ENCODE data around the gene SEC61B.
A peak's percentile ranks its signal among the peaks of the same experiment; 100 is the strongest.

The SEC61B gene

DNA sequence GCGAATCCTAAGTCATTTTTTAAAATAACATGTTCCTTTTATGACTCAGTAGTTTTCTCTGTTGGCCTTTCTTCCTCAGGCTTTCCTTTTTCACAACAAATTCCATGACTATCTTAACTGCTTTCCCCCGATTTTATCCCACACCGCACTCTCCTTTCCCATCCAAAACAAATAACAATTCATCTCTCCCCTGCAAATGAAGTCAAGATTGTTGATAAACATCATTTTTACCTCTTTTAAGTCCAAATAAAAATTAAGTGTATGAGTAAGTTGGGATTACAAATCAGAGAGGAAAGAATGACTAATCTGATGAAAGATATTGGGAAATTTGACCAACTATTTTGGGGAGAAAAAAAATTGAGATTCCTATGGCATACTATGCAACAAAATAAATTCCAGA lies 47.3 kb downstream of the SEC61B start:
- H3K27ac Mint-ChIP-seq, result no peak overlapping the region

DNA sequence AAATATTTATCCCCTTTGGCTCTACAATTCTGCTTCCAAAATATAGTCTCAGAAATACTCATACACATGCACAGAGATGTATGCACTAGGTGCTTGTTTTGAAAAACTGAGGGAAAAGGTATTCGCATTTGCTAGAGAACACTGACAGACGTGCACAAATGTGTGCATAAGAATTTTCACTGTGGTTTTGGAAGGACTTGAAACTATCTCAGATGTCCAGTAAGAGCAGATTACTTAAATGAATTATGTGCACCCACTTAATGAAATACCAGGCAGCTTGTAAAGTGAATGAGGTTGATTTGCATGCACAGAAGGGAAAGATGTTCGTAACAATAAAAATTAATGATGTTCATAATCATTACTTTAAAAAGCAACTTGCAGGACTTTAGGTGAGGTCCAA lies 48.4 kb downstream of the SEC61B start:
- Mint-ChIP-seq H3K27me3 (ENCODE audit: low read depth) (no peaks in the 10 kb centered on the region), H3K36me3 (ENCODE audit: low read depth) (no peaks in the 10 kb centered on the region), H3K4me3 (no peak overlapping the region), H3K9me3 (no peaks in the 10 kb centered on the region), H3K27ac (no peak overlapping the region), H3K4me1 (peaks cover 3% of the 10 kb centered on the region)
- TF ChIP-seq CTCF (IDR thresholded peaks at IDR 0.05; ENCODE audit: unreplicated experiment in 3 of 3), result no peak

More for the DNA sequence above, 47.3 kb downstream of the SEC61B start:
- H3K4me1 Mint-ChIP-seq, result peaks cover 3% of the 10 kb centered on the region
- TF ChIP-seq CTCF (IDR thresholded peaks at IDR 0.05; ENCODE audit: unreplicated experiment in 3 of 3), result no peak
- no peaks in the 10 kb centered on the region for H3K9me3 Mint-ChIP-seq
- no peaks in the 10 kb centered on the region for H3K36me3 Mint-ChIP-seq (ENCODE audit: low read depth)
- no peak overlapping the region for H3K4me3 Mint-ChIP-seq
- H3K27me3 Mint-ChIP-seq (ENCODE audit: low read depth), result no peaks in the 10 kb centered on the region

DNA sequence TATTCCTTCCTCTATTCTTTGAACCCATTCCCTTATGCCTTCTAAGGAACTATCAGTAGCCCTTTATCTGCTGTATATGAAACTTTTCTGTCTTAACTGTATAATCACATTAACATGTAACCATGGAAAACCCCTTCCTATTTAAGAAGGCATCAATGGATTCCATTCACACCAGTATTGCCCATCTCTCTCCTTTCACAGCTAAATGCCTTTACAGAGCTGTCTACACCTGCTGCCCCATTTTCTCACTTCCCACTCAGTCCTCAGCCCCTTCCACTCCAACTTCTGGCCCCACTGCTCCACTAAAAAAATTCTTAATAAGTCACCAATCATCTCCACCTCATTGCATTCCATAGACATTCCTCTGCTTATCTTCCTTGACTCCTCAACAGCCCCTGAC lies 50.8 kb downstream of the SEC61B start:
- Mint-ChIP-seq H3K27me3 (ENCODE audit: low read depth) (no peaks in the 10 kb centered on the region), H3K36me3 (ENCODE audit: low read depth) (no peaks in the 10 kb centered on the region), H3K9me3 (no peaks in the 10 kb centered on the region), H3K4me3 (no peak overlapping the region), H3K4me1 (no peaks in the 10 kb centered on the region), H3K27ac (peak overlapping the region in 2 of 3 experiments; percentile 24 to 32)
- no peak for TF ChIP-seq CTCF (IDR thresholded peaks at IDR 0.05; ENCODE audit: unreplicated experiment in 3 of 3)

DNA sequence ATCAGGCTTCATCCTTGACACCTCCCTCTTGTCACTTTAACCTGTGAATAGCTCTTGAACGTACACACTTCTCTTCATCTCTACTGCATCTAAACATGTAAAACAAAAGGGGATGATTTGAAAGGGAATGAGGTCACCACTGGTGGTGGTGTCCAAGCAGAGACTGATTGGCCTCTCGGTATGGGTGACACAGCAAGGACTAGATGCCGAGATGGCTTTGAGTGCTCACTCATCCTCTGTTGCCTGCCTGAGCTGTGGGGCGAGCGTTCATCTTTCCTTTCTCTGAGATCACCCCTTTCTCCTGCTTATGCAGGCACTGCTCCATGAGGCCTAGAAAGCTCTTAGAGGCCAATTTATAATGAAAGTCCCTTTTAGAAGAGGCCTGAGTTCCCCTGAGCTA lies 51.9 kb downstream of the SEC61B start:
- Mint-ChIP-seq H3K27ac (no peak overlapping the region), H3K36me3 (ENCODE audit: low read depth) (no peaks in the 10 kb centered on the region), H3K4me1 (no peaks in the 10 kb centered on the region), H3K27me3 (ENCODE audit: low read depth) (no peaks in the 10 kb centered on the region), H3K4me3 (no peak overlapping the region), H3K9me3 (no peaks in the 10 kb centered on the region)
- TF ChIP-seq CTCF (IDR thresholded peaks at IDR 0.05; ENCODE audit: unreplicated experiment in 3 of 3), result no peak

- no peak for TF ChIP-seq CTCF (IDR thresholded peaks at IDR 0.05; ENCODE audit: unreplicated experiment in 3 of 3)
- no peaks in the 10 kb centered on the region for H3K9me3 Mint-ChIP-seq
- no peaks in the 10 kb centered on the region for H3K36me3 Mint-ChIP-seq (ENCODE audit: low read depth)
These were observed 52.4 kb downstream of the SEC61B start for GRCh38 chr9:99274495-99274894.

More at GRCh38 chr9:99274495-99274894, 52.4 kb downstream of the SEC61B start:
- Mint-ChIP-seq H3K4me1 (no peaks in the 10 kb centered on the region), H3K27me3 (ENCODE audit: low read depth) (no peaks in the 10 kb centered on the region), H3K4me3 (no peak overlapping the region), H3K27ac (no peak overlapping the region)
